ENCODE measurements around the gene HHATL. TPM values are rescaled to one million over a fixed set of nuclear protein-coding genes. Genes with fewer than 3 reads are reported as not detected.
"Not testable (repeated sequence)": the region's sequence is repeated elsewhere in the genome, so short reads cannot be mapped to it uniquely, and the experiment has no call there.

HHATL gene
- total and polyA plus RNA-seq, 9 donors: 0.12 to 1.3 (median 0.52) TPM; not detected in 5

DNA sequence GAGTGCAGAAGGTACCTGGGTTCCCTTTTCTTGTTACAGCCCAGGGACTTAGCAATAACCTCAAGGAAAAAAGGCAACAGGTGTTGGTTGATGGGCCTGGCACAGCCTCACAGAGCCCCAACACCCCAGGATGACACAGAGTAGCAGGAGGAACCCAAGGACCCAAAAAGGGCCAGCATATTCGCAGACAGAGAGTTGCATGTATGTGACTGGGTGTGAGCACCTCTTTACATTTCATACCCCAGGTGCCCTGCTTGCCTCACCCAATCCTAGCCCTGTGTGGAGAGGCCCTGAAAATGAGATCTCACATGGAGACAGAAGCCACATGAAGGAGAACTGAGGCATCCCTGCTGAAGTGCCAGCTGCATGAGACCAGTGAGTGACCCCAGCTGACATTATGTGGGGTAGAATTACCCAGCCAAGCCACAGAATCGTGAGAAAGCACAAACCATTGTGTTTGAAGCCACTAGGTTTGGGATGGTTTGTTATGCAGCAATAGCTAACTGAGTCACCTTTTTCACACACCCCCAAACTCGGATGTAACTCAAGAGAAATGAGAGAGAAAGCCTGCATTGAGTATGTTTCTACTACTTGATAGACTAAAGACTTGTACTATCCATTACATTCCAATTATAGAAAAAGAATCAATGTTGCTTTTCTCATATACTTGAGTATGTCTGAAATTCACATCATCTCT, 26.2 kb upstream of the HHATL start:
- DNase-seq: peak in 1 of 5 donors; percentile 3
- Histone ChIP-seq H3K36me3 (no peaks in the 10 kb centered on the region), H3K9me3 (no peaks in the 10 kb centered on the region), H3K27ac (no peak overlapping the region), H3K4me1 (ENCODE audit: insufficient read depth) (peaks cover 4% of the 10 kb centered on the region), H3K27me3 (no peaks in the 10 kb centered on the region), H3K4me3 (no peak overlapping the region)
- 90 to 93% (median 92%) methylated on average over 3 of the region's 3 CpGs for WGBS, 3 donors
- TF ChIP-seq POLR2A (IDR thresholded peaks at IDR 0.05): no peak
- no peak for TF ChIP-seq EP300 (IDR thresholded peaks at IDR 0.05)
- TF ChIP-seq, protein P1, sequence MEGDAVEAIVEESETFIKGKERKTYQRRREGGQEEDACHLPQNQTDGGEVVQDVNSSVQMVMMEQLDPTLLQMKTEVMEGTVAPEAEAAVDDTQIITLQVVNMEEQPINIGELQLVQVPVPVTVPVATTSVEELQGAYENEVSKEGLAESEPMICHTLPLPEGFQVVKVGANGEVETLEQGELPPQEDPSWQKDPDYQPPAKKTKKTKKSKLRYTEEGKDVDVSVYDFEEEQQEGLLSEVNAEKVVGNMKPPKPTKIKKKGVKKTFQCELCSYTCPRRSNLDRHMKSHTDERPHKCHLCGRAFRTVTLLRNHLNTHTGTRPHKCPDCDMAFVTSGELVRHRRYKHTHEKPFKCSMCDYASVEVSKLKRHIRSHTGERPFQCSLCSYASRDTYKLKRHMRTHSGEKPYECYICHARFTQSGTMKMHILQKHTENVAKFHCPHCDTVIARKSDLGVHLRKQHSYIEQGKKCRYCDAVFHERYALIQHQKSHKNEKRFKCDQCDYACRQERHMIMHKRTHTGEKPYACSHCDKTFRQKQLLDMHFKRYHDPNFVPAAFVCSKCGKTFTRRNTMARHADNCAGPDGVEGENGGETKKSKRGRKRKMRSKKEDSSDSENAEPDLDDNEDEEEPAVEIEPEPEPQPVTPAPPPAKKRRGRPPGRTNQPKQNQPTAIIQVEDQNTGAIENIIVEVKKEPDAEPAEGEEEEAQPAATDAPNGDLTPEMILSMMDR (IDR thresholded peaks at IDR 0.05): no peak
- intact Hi-C loops (cut with DNase I): no loop called here

DNA sequence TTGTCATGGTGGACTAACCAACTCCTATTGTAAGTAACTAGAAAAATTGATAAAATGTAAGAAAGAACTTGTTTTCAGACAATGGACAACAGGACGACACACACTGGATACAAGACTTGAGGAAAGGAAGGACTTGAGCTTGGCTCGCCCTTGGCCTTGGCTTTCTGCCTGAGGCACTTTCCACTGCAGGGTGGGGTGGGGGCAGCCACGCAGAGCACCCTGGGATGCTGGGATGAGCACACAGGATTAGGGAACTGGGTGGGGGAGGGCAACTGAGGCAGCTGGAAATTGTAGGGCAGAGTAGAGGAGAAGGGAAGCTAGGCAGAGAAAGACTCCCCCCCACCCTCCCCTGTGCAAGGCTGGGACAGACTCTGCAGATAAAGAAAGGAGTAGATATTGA, 25.5 kb upstream of the HHATL start:
- Histone ChIP-seq H3K4me3 (no peak overlapping the region), H3K9me3 (no peaks in the 10 kb centered on the region), H3K27me3 (no peaks in the 10 kb centered on the region), H3K4me1 (ENCODE audit: insufficient read depth) (peaks cover 4% of the 10 kb centered on the region), H3K27ac (no peak overlapping the region), H3K36me3 (no peaks in the 10 kb centered on the region)
- intact Hi-C loops (cut with DNase I): no loop called here
- TF ChIP-seq POLR2A (IDR thresholded peaks at IDR 0.05) (no peak), EP300 (IDR thresholded peaks at IDR 0.05) (no peak)
- TF ChIP-seq, protein P1 (IDR thresholded peaks at IDR 0.05): no peak
- peak in 3 of 5 donors; percentile 31 to 55 (median 45) for DNase-seq
- 18 to 34% (median 22%) methylated on average over 3 of the region's 3 CpGs for WGBS, 3 donors

- intact Hi-C loops (cut with DNase I): no loop called here
- H3K9me3 ChIP-seq: no peaks in the 10 kb centered on the region
- 73 to 79% (median 75%) methylated on average over 2 of the region's 2 CpGs for WGBS, 3 donors
- no peaks in the 10 kb centered on the region for H3K36me3 ChIP-seq
- TF ChIP-seq EP300 (IDR thresholded peaks at IDR 0.05) (no peak), POLR2A (IDR thresholded peaks at IDR 0.05) (no peak)
- TF ChIP-seq, protein P1 (IDR thresholded peaks at IDR 0.05): no peak
- no peak overlapping the region for H3K4me3 ChIP-seq
- DNase-seq: peak in 1 of 5 donors; percentile 1
- H3K4me1 ChIP-seq (ENCODE audit: insufficient read depth): peaks cover 4% of the 10 kb centered on the region
- no peaks in the 10 kb centered on the region for H3K27me3 ChIP-seq
- H3K27ac ChIP-seq: no peak overlapping the region
Measured at GRCh38 chr3:42725454-42725853, 22.9 kb upstream of the HHATL start.

DNA sequence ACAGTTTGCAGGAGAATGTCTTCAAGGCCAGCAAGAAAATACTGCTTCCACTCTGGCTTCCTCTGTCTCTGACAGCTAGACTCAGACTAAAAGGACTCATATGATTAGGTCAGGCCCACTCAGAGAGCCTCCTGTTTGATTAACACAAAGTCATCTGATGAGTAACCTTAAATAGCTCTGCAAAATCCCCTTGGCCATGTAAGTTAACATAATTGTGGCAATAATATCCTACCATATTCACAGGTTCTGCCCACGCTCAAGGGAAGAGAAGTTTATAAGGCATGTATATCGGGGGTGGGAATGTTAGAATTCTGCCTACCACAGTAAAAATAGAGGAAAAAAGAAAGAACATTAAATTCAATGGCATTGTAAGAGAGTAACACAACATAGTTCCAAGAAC, 20.6 kb upstream of the HHATL start:
- Histone ChIP-seq H3K36me3 (no peaks in the 10 kb centered on the region), H3K27ac (no peak overlapping the region), H3K27me3 (no peaks in the 10 kb centered on the region), H3K4me1 (ENCODE audit: insufficient read depth) (peaks cover 2% of the 10 kb centered on the region), H3K9me3 (no peaks in the 10 kb centered on the region), H3K4me3 (no peak overlapping the region)
- no peak for DNase-seq
- intact Hi-C loops (cut with DNase I): no loop called here
- 91 to 92% (median 91%) methylated on average over 2 of the region's 2 CpGs for WGBS, 3 donors
- no peak for TF ChIP-seq POLR2A (IDR thresholded peaks at IDR 0.05)
- TF ChIP-seq EP300 (IDR thresholded peaks at IDR 0.05): no peak
- TF ChIP-seq, protein P1 (IDR thresholded peaks at IDR 0.05): no peak

DNA sequence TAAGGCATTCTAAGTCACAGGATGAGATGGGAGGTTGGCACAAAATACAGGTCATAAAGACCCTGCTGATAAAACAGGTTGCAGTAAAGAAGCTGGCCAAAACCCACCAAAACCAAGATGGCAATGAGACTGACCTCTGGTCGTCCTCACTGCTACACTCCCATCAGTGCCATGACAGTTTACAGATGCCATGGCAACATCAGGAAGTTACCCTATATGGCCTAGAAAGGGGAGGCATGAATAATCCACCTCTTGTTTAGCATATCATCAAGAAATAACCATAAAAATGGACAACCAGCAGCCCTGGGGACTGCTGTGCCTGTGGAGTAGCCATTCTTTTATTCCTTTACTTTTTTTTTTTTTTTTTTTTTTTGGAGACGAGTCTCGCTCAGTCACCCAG, 19.8 kb upstream of the HHATL start:
- H3K9me3 ChIP-seq; DNase-seq; H3K36me3 ChIP-seq; H3K27me3 ChIP-seq; H3K4me3 ChIP-seq; H3K27ac ChIP-seq; intact Hi-C loops (cut with DNase I); H3K4me1 ChIP-seq (ENCODE audit: insufficient read depth): not testable (repeated sequence)
- WGBS, 3 donors: 75 to 81% (median 76%) methylated on average over 3 of the region's 3 CpGs

Measured in ovary (tissue), 9 donors.